HG03571 (cell line): ENCODE data around the gene FGF3.

ENCODE experiments used
- ATAC-seq: cut with Tn5 transposase; IDR thresholded peaks from one replicate; pipeline ENCODE4 v1.9.1; 2021; ENCODE audit not compliant: unreplicated experiment

FGF3 gene

GRCh38 chr11:69804769-69805508 lies 14.3 kb downstream of the FGF3 start:
- no peak for ATAC-seq

- ATAC-seq = no peak
These were observed 15.5 kb downstream of the FGF3 start for GRCh38 chr11:69803604-69804218.

DNA sequence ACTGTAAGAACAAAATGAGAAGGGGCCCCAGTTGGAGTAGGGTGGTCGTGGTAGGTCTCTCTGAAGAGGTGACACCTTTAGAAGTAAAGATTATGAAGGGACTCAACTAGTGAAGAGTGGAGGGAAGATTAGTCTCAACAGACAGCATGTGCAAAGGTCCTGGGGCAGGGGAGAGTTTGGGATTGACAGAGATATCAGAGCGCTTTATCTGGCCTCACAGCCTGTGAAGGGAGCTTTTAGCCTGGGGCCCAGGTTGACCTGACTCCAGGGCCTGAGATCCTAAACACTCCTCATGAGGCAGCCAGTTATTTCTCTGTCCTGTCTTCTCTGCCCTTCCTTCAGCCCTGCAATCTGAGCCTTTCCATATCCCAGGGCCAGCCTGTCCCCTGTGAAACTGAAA lies 16.2 kb downstream of the FGF3 start:
- no peak for ATAC-seq

DNA sequence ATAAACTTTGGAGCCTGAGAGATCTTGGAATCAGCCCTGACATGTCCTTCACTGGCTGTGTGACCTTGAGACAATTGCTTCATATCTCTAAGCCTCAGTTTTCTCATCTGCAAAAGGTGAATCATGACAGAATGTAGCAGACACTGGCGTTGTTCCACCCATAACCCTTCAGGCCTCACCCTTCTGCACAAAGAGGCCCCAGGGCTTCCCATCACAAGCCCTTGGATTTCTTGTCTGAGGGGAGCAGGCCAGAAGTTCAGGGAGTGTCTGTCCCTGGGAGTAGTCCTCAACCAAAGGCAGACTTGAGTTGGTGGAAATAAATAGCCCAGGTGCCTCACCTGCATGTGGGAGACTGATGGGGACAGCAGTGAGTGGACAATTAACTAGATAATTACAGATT lies 16.6 kb downstream of the FGF3 start:
- ATAC-seq = no peak

DNA sequence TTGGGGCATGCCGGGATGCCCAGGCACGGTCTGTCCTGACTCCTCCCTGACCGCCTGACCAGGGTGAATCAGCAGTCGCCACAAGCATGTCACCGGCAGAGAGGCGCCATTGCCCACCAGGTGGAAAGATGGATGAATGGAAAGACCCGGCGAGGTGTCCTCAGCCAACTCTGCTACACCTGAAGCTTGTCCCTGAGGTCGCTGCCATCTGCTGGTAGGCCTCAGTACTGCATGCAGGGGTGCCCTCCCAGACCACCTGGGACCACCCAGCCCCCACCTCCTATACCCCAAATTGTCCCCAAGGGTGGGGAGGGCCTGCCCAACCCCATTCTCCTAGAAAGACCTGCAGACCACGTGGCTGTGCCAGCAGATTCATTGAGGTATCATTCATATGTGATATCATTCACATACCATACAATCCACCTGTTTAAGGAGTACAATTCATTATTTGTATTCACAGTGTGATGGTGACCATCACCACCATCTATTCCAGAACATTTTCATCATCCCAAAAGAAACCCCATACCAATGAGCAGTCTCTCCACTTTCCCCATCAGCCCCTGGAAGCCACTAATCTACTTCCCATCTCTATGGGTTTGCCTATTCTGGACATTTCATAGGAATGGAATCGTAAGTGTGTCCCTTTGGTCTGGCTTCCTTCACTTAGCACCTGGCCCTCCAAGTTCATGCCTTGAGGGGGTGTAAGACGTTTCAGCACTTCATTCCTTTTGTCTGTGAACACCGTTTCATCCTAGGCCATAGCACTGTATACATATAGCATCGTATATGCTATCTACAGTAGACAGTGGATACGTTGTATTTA lies 17.5 kb downstream of the FGF3 start:
- ATAC-seq = no peak

GRCh38 chr11:69800278-69800677 lies 18.9 kb downstream of the FGF3 start:
- no peak for ATAC-seq

DNA sequence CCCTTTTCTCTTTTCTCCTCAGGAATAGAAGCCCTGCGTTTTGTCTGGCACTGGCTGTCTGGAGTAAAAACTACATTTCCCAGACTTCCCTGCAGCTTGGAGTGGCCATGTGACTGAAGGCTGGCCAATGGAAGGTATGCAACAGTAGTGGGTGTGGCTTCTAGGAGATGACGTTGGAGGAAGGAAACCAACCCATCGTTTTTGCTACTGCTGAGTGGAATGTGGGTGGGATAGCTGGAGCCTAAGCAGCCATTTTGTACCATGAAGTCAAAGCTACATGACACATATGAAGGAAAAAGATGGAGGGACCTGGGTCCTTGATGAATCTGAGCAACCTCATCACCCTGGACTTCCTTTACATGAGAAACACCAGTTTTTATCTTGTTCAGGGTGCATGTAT lies 19.6 kb downstream of the FGF3 start:
- ATAC-seq = no peak

DNA sequence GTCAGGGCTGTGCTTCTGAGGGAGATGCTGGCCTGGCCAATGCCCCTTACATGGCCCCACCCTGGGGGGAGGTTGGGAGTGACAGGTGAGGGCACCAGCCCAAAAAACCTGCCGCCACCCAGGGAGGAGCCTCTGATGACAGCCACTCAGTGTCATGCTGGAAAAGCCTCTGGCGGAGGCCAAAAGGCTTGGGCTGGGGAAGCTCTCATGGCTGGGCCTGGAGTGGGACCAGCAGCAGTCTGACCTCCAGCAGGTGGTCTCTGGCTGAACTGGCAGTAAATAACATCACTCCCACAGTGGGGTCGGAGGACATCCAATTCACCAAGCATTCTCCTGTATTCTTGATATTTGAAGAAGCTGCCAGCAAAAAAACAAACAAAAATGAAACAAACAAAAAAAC lies 20.1 kb downstream of the FGF3 start:
- ATAC-seq = no peak

- no peak for ATAC-seq
These were observed 21.3 kb downstream of the FGF3 start for GRCh38 chr11:69797737-69798528.

GRCh38 chr11:69797156-69797555 lies 22.1 kb downstream of the FGF3 start:
- no peak for ATAC-seq

GRCh38 chr11:69796063-69796462 lies 23.2 kb downstream of the FGF3 start:
- no peak for ATAC-seq

DNA sequence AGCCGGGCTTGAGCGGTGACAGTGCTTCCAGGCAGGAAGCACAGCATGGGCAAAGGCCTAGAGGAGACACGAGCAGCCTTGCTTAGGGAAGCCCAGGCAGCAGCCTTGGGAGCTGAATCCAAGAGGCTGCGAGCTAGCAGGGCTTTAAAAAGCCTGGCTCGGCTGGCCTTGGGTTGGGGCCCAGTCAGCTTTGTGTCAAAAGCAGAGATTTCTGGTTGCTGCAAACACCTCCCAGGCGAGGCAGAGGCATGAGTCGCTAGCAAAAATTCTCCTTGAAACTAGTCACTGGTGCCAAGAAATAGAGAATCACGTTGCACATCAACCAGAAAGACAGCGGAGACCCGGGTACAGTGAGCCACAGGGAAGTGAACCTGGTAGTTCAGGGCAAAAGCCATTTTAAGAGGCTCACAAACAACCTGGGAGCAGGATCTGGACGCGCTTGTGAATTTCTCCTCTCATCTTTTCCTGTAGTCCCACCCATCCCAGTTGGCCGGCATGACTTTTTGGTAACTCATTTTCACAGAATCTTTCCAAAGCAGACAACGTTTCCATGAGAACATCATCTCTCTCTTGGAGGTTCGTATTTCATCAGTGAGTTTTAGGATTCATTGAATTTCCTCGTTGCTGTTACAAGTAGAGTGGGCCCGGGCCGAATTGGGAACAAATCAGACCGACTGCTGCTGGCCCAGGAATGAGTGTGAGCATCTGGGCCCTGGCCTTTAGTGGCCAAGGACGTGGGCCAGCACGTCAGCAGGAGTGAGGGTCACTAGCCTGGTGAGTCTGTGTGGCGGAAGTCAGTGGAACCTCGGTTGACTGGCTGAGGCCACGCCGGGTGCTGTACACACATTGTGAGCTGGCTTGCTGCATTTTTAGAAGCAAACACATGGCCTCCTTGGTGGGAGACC lies 27.7 kb downstream of the FGF3 start:
- ATAC-seq = no peak

DNA sequence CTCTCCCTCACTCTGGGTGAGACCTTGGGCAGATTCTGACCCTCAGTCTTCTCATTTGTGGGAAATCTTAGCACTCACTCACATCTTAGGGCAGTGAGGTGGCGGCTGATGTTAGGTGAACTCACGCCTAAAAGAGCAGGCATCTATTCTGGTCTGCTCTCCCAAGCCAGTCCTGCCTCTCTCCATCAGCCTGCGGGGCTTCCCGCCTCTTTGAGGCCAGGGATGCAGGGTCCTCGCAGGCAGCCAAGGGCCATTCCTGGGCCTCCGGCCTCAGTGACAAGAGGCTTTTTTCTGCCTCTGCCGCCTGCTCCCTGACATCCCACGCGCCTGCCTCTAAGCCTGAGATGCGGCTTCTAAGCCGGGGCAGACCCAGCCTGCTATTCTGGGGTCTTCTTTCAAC lies 30.3 kb downstream of the FGF3 start:
- no peak for ATAC-seq

- ATAC-seq = no peak
These were observed 31.3 kb downstream of the FGF3 start for GRCh38 chr11:69787906-69788305.

DNA sequence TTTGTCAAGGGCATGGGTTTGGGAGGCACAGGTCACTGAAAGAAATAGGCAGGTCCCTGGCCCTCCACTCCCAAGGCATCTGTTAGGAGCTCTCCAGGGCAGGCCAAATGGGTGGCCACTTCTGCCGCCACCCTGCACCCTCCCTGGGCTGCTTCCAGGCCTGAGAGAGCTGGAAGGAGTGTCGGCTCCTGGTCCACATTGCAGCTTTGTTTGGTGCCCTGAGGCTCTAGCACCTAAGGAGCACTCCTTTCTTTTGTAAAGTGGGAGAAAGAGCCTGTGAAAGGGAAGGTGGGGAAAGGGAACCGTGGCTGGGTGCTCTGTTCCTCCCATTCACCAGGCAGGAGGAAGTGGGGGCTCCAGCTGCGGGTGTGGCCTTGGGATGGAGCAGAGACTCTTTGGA lies 31.8 kb downstream of the FGF3 start:
- ATAC-seq = no peak

DNA sequence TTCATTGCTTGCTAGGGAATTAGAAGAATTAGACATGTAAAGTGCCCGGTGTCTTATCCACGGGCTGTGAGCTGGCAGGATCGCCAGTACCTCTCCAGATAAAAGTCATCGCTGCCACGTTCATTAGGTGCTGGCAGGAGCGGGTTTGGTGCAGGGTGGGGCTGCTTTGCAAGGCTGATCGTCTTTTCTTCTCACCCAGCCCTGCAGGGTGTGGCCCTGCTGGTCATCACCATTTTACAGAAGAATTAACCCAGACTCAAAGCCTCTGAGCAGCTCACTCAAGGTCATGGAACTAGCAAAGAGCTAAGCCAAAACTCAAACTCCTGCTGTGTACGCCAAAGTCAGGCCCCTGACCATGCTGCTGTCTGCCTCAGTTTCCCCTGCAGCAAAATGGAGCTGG lies 38.0 kb downstream of the FGF3 start:
- no peak for ATAC-seq

DNA sequence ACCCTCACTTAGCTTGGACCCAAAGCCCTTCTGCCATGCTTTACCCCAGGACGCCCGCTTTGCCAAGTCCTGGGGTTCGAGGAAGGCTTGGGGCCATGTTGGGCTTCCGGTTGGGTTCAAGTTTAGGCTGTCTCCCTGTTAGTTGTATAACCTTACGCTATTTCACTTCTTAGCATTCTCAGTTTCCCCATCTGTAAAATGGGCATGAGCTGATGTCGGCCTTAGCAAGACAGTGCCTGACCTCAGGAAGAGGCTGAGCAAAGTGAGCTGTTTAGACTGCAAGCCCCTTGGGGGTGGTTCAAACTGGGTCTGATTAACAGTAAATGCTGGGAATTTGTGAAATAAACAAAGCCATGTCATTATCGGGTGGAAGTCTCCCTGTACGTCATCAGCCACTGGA lies 40.8 kb downstream of the FGF3 start:
- ATAC-seq = no peak

DNA sequence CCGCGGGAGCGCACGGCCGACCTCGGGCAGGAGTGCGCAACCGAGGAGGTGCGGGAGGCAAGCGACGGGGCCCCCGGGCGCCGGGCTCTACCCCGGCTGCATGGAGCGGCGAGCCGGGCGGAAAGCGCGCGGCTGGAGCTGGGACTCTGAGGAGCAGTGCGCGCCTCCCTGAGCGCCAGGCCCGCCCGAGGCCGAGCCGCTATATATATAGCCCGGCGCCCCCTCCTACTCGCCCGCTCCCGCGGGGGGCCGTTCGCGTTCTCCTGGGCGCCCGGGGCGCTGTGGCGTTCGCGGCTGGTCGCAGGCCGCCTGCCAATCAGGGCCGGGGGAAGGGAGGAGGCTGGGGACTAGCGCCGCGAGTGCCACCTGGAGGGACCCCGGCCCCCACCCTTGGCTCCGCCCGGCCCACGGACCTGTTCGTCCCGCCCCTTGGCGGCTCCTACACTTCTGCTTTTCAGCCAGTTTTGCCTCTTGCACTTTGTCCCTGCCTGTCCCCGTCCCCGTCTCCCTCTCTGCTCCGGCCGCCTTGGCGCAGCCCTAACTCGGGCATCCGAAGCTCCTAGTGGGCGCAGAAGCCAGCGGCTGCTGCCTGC lies 44.0 kb downstream of the FGF3 start, which contains the start of gene FGF4:
TSS of gene FGF4 (minus strand) at position 179 of the 593 bp plus-strand sequence. CDS start 257 bp downstream, outside the sequence.
- ATAC-seq = no peak

DNA sequence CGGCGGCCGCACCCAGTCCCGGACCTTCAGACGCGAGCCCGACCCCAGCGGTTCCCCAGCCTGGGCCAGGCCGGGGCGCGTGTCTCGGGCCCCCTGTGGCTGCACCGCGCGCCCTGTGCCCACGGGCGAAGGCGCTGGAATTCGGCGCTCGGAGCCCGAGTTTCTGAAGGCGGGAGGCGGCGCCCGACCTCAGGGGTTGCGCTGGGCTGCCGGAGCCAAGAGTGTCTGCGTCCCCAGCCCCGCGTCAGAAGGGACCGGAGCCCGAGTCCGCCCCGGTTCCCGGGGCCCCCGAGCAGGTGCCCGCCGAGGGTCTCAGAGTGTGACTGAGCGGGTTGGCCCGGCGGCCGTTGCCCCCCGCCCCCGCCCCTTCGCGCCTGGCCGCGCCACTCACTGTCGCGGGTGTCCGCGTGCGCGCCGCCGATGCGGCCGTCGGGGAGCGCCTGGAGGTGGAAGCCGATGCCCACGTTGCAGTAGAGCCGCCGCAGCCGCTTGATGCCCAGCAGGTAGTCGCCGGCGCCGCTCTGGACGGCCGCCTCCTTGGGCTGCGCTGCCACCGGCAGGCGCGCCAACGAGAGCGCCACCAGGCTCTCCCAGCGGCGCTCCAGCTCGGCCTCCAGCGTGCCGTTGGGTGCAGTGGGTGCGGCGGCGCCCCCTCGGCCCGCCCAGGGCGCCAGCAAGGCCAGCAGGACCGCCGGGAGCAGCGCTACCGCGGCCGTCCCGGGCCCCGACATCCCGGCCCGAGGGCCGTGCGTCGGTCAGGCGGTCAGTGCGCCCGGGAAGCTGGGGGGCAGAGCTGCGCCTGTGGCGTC lies 44.7 kb downstream of the FGF3 start:
- no peak for ATAC-seq
